Ovary (tissue), 9 donors: ENCODE data around the gene WWOX. TPM values are rescaled to one million over a fixed set of nuclear protein-coding genes. Genes with fewer than 3 reads are reported as not detected.

ENCODE experiments used
- DNase-seq, 5 donors: peaks; one replicate each; pipeline ENCODE4 v3.0.0-alpha.2; 2019 to 2020
- H3K27ac ChIP-seq, 2 donors: fragments of 200-600 bp; one replicate each; pipeline versions ENCODE4 v1.5.1 to v1.8.0; 2019 to 2022
- H3K27me3 ChIP-seq: fragments of 200-600 bp; one replicate; pipeline ENCODE4 v1.8.0; 2022
- H3K36me3 ChIP-seq: fragments of 200-600 bp; sonication (generic); one replicate; pipeline ENCODE4 v1.5.1; 2019
- H3K4me1 ChIP-seq: one replicate; pipeline ENCODE4 v1.8.1; 2013; ENCODE audit warnings: mild to moderate bottlenecking, moderate library complexity; ENCODE audit not compliant: insufficient read depth
- H3K4me3 ChIP-seq: fragments of 200-600 bp; sonication (generic); one replicate; pipeline ENCODE4 v1.5.1; 2017
- H3K9me3 ChIP-seq, 2 donors: fragments of 200-600 bp in 1 of 2; sonication (generic) in 1 of 2; one replicate each; pipeline versions ENCODE4 v1.5.1 to v1.8.1; 2013 to 2019; ENCODE audit warnings: mild to moderate bottlenecking in 1 of 2, moderate library complexity in 1 of 2
- EP300 ChIP-seq: sonication (generic); formaldehyde crosslinking; IDR thresholded peaks from one replicate; pipeline ENCODE4 v1.6.1; 2017; ENCODE audit warnings: antibody characterized with exemption
- POLR2A ChIP-seq: fragments of 450-650 bp; IDR thresholded peaks from one replicate; pipeline ENCODE4 v1.6.1; 2017; ENCODE audit warnings: antibody characterized with exemption, mild to moderate bottlenecking, moderate library complexity
- WGBS, 3 donors: extraction: QIAGEN DNeasy Blood & Tissue Kit in 1 of 3; methylation state at CpG; one replicate each; pipeline versions ENCODE4 v1.1.5 to v1.1.7; 2013 to 2017; 5-methylcytosine and 5-hydroxymethylcytosine counted together
- intact Hi-C, 4 donors: fragments of 100-400 bp; cut with DNase I; formaldehyde crosslinking; loops; one replicate each; pipeline versions ENCODE4 v1.11.0 to v1.15.1; 2022 to 2023
- polyA plus RNA-seq, 2 donors: library from polyadenylated mRNA; stranded (reverse); fragments of 200-250 nt in 1 of 2; fragments of 350-450 nt in 1 of 2; fragmentation: Illumina TruSeq in 1 of 2; extraction: RNeasy Lipid Tissue Mini Kit (QIAGEN cat#74804) in 1 of 2; gene quantifications; one replicate each; pipeline ENCODE4 v1.2.3, GENCODE V29; 2013 to 2014
- total RNA-seq, 7 donors: library from RNA; depleted of rRNA in 2 of 7; stranded (reverse); fragments of >200 nt in 2 of 7; fragmentation: NEBNext Ultra II Directional in 3 of 7; extraction: Animal tissue kit (Norgen Biotek cat#: 25700) in 3 of 7; gene quantifications; one replicate each; pipeline versions ENCODE4 v1.1.0 to v1.2.4, GENCODE V29; 2016 to 2023
- TF ChIP-seq, protein P1 (sequence below), 3 donors: fragments of 450-650 bp in 2 of 3; fragments of 200-600 bp in 1 of 3; IDR thresholded peaks; one replicate each; pipeline versions ENCODE4 v1.5.1 to v1.8.0; 2016 to 2022; ENCODE audit warnings: antibody characterized with exemption in 3 of 3, mild to moderate bottlenecking in 1 of 3
- donor health status: DM: no; HTN: no; CAD: no; lungs with moderate emphysema.
- donor health status: DM: no; HTN: no; CAD: no.
- donor health status: Bipolar disorder and iron deficiency.
- donor health status: DM: yes; HTN: yes; CAD: no.
- donor health status: DM: no; HTN: no; CAD: no.
- donor health status: DM: yes; HTN: yes; CAD: no.

WWOX gene
- total and polyA plus RNA-seq, 9 donors = 11.0 to 40.5 (median 25.2) TPM

DNA sequence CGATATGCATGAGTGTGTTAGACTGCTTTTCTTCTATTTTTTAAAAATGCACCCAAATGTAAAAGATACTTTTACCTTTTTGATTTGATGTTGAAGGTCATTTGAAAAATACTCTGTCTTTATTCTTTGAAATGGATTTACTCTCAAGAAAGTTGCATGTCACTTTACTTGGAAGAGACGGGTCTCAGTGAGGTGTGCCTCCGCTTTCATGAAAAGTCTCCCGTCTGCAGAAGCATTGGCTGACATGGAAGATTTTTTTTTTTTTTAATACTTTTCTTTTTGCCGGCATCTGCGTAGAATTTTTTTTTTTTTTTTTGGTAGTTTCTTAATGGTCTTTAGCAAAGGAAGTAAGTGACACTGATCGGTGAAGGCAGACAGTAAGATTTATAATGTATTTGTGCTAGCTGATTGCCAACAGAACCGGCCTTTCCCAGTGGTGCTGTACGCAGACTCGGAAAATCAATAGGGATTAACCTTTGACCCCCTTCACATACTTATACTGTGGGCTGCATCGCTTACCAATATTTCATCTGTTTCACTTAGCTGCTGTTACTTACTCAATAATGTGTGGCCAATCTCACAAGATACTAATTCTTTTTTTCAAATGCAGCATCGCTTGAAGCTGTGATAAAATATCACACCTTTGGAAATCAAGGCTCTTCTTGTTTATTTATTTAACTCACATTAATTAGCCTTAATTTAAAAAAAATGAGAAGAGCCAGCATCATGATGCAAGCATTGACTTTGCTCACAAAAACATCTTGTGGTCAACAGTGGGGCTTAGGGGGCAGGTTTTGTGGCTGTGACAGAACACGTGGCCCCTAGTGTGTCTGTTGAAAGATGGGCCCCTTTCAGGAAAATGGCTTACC lies 383.9 kb downstream of the WWOX start:
- no peaks in the 10 kb centered on the region for H3K36me3 ChIP-seq
- no peak for DNase-seq
- no peak overlapping the region for H3K4me3 ChIP-seq
- no peak for TF ChIP-seq POLR2A
- intact Hi-C loops = no loop called here
- peaks cover 5% of the 10 kb centered on the region for H3K4me1 ChIP-seq
- H3K27ac ChIP-seq = no peak overlapping the region
- H3K9me3 ChIP-seq = no peaks in the 10 kb centered on the region
- H3K27me3 ChIP-seq = no peaks in the 10 kb centered on the region
- 94 to 95% (median 94%) methylated on average over 13 of the region's 13 CpGs for WGBS, 3 donors

DNA sequence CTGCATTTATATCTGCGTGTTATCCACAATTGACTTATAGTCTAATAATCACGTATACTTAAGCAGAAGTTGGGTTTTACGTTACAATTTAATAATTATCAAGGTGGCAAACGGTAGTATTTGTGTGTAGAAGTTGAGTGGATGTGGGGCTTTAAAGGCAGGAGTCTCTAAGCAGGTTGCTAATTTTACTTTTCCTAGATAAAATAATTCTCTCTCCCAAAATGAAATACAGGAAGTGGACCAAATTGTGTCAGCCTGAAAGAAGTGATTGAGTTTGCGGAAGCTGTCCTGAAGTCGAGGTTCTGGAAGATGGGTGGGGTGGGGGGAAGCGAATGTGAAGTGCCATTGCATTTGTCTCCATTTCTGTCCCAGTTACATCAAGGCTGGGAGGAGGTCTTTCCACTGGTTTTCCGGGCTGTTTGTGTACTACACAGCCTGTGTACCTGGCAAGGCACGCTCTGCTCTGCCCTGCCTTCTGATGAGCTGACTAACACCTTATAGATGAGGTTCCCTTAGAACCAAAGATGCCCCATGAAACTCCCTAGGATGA lies 385.1 kb downstream of the WWOX start:
- TF ChIP-seq EP300 (no peak), POLR2A (no peak)
- TF ChIP-seq, protein P1, sequence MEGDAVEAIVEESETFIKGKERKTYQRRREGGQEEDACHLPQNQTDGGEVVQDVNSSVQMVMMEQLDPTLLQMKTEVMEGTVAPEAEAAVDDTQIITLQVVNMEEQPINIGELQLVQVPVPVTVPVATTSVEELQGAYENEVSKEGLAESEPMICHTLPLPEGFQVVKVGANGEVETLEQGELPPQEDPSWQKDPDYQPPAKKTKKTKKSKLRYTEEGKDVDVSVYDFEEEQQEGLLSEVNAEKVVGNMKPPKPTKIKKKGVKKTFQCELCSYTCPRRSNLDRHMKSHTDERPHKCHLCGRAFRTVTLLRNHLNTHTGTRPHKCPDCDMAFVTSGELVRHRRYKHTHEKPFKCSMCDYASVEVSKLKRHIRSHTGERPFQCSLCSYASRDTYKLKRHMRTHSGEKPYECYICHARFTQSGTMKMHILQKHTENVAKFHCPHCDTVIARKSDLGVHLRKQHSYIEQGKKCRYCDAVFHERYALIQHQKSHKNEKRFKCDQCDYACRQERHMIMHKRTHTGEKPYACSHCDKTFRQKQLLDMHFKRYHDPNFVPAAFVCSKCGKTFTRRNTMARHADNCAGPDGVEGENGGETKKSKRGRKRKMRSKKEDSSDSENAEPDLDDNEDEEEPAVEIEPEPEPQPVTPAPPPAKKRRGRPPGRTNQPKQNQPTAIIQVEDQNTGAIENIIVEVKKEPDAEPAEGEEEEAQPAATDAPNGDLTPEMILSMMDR (IDR thresholded peaks at IDR 0.05) = no peak
- Histone ChIP-seq H3K36me3 (no peaks in the 10 kb centered on the region), H3K4me3 (no peak overlapping the region), H3K27me3 (no peaks in the 10 kb centered on the region), H3K27ac (no peak overlapping the region), H3K9me3 (no peaks in the 10 kb centered on the region), H3K4me1 (peaks cover 8% of the 10 kb centered on the region)
- no peak for DNase-seq
- 91 to 96% (median 95%) methylated on average over 9 of the region's 9 CpGs for WGBS, 3 donors
- intact Hi-C loops = no loop called here

DNA sequence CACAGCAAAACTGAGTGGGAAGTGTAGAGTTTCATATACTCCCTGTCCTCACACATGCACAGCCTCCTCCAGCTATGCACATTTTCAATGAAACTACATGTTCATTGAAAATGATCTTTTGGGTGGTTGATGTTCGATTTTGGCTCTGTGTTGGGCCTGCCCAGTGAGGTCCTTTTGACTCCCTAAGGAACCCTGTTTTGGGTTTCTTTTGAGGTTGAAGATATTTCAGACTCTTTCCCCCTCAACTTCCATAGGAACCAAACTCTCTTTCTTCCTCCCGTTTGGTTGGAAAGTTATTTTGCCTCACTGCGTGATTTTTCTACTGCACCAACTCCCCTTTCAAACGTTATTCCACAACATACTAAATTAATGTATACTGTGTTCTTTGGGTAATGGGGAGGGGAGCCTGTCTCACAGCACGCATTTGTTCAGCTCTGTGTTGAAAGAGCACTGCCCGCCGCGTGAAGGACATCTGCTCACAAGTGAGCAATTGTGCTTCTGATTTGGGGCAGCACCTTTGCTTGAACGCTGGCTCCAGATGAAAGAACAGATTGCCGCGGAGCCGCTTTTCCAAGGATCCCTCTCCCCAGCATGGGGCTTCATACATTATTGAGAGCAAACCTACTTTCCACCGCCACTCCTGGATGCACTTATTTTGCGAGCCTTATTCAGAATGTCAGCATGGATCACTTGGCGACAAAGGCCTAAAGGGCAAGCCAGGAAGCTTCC lies 385.9 kb downstream of the WWOX start:
- H3K36me3 ChIP-seq = no peaks in the 10 kb centered on the region
- H3K27me3 ChIP-seq = no peaks in the 10 kb centered on the region
- no peak overlapping the region for H3K27ac ChIP-seq
- 86 to 89% (median 86%) methylated on average over 15 of the region's 15 CpGs for WGBS, 3 donors
- intact Hi-C loops = no loop called here
- TF ChIP-seq, protein P1 (IDR thresholded peaks at IDR 0.05) = no peak
- TF ChIP-seq EP300 (no peak), POLR2A (no peak)
- H3K9me3 ChIP-seq = no peaks in the 10 kb centered on the region
- H3K4me3 ChIP-seq = no peak overlapping the region
- no peak for DNase-seq
- H3K4me1 ChIP-seq = peaks cover 10% of the 10 kb centered on the region

DNA sequence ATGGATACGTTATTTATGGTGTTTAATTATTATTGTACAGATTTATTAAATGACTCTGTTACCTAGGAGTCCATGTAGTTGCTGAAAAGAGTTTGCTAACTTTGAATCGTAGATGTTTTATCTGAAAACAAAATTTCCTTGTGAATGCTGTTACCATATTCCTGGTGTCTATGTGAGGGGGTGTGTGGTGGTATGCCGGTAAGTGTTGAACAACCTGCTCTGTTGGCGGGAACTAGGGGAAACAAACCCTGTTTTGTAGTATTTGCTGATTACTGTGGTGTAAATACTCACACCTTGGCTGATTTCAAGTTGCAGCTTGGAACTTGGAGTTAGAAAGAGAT lies 386.4 kb downstream of the WWOX start:
- H3K9me3 ChIP-seq = no peaks in the 10 kb centered on the region
- H3K4me3 ChIP-seq = no peak overlapping the region
- no peak overlapping the region for H3K27ac ChIP-seq
- H3K27me3 ChIP-seq = no peaks in the 10 kb centered on the region
- H3K36me3 ChIP-seq = no peaks in the 10 kb centered on the region
- intact Hi-C loops = no loop called here
- 93 to 96% (median 95%) methylated on average over 4 of the region's 4 CpGs for WGBS, 3 donors
- TF ChIP-seq POLR2A = no peak
- peaks cover 10% of the 10 kb centered on the region for H3K4me1 ChIP-seq
- DNase-seq = no peak

DNA sequence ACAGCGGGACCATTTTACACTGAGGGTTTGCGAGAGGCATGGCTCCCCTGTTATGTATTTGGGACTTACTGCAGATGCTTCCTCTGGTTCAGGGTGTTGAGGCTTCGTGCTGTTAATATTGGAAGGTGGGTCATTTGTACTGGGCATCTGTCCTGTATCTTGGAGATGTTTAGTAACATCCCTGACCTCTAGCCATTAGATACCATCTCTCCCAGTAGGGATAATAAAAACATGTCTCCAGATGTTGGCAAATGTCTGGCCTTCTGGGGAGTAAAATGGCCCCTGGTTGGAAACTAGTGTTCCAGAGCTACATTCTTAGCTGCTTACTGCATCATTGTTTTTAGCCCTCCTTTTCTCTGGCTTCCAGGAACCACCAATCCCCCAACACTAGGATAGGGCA lies 388.0 kb downstream of the WWOX start:
- Histone ChIP-seq H3K4me3 (no peak overlapping the region), H3K36me3 (no peaks in the 10 kb centered on the region), H3K27ac (no peak overlapping the region), H3K27me3 (no peaks in the 10 kb centered on the region), H3K4me1 (peaks cover 7% of the 10 kb centered on the region), H3K9me3 (no peaks in the 10 kb centered on the region)
- 73 to 92% (median 83%) methylated on average over 3 of the region's 3 CpGs for WGBS, 3 donors
- TF ChIP-seq, protein P1 (IDR thresholded peaks at IDR 0.05) = no peak
- TF ChIP-seq POLR2A (no peak), EP300 (no peak)
- no peak for DNase-seq
- intact Hi-C loops = no loop called here
